Measurements from ENCODE around the gene PPP2R5C.

The PPP2R5C gene

DNA sequence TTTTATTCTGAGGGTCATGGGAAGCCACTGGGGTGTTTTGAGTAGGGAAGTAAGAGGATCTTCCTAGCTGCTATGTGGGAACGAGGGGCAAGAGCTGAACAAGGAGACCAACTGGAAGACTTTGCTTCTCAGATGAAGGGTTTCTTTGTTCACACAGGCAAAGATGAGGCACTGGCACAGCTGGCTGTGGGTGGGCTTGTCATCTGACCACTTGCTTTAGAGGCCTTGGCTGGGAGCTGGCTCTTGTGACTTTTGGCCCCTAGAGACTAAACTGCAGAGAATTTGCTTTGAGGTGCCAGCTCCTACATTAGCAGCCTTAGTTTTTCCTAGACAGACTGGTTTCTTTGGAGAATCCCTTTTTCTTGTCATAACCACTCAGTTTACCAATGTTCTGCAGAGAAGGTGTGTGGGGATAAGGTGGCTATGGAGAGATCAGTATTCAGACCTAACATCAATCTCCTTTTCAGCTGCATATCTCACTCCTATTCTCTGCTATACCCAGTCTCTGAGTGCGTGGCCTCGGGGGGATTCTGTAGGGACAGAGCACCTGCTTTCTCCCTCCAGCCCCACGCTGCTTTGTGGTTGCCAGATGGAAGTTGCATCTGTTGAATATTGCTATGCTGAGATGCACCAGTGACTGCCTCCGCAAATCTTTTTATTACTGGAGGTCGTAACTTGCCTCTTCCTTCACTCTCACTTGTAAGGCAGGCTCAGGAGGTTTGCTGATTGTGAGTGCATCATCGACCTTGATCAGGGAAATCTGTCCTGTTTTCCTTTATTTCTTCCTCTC lies 12.7 kb downstream of the PPP2R5C start:
- Histone ChIP-seq H3K36me3 (ENCODE audit: control insufficient read depth, low read length) (peaks cover 5% of the 10 kb centered on the region; the same call in 1 of the 2 replicates), H3K27me3 (ENCODE audit: control insufficient read depth, low read length) (no peaks in the 10 kb centered on the region), H3K4me2 (ENCODE audit: low read length) (peak overlapping the region; percentile 90), H3F3A (ENCODE audit: control insufficient read depth, insufficient read depth) (peaks cover 56% of the 10 kb centered on the region), H3K27ac (ENCODE audit: low read depth, low read length) (peak overlapping the region; percentile 98), H4K20me1 (ENCODE audit: control insufficient read depth, insufficient read depth, low read depth, low read length) (no peaks in the 10 kb centered on the region), H3K4me3 (ENCODE audit: low read length) (peak overlapping the region; percentile 62), H3K79me2 (ENCODE audit: control insufficient read depth, low read length) (peaks cover 23% of the 10 kb centered on the region), H3K9me2 (replicated peaks; ENCODE audit: control insufficient read depth, low read length) (no peaks in the 10 kb centered on the region), H3K9me3 (ENCODE audit: control insufficient read depth, insufficient read depth, low read length) (no peaks in the 10 kb centered on the region), H3K4me1 (ENCODE audit: control insufficient read depth, low read length) (peaks cover 86% of the 10 kb centered on the region)
- TF ChIP-seq, protein P1, sequence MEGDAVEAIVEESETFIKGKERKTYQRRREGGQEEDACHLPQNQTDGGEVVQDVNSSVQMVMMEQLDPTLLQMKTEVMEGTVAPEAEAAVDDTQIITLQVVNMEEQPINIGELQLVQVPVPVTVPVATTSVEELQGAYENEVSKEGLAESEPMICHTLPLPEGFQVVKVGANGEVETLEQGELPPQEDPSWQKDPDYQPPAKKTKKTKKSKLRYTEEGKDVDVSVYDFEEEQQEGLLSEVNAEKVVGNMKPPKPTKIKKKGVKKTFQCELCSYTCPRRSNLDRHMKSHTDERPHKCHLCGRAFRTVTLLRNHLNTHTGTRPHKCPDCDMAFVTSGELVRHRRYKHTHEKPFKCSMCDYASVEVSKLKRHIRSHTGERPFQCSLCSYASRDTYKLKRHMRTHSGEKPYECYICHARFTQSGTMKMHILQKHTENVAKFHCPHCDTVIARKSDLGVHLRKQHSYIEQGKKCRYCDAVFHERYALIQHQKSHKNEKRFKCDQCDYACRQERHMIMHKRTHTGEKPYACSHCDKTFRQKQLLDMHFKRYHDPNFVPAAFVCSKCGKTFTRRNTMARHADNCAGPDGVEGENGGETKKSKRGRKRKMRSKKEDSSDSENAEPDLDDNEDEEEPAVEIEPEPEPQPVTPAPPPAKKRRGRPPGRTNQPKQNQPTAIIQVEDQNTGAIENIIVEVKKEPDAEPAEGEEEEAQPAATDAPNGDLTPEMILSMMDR (IDR thresholded peaks at IDR 0.05; ENCODE audit: low read depth, low read length, poor library complexity, severe bottlenecking): no peak
- no peak for TF ChIP-seq EZH2phosphoT487 (IDR thresholded peaks at IDR 0.05; ENCODE audit: borderline replicate concordance, low read length)

DNA sequence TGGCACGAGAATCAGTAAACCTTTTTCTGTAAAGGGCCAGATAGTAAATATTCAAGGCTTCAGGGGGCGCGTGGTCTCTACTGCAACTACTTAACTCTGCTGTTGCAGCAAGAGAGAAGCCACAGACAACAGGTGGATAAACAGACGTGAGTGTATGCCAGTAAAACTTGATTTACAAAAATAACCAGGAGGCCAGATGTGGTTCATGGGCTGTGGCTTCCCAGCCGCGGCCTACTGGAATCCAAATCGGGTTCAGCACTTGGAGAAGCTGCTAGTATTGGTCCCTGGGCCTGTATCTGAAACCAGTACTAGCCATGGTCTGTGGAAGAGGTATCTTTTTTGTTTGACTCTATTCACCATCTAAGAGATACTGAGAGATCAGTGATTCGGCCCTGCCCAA lies 13.3 kb downstream of the PPP2R5C start:
- no peak for TF ChIP-seq EZH2phosphoT487 (IDR thresholded peaks at IDR 0.05; ENCODE audit: borderline replicate concordance, low read length)
- TF ChIP-seq, protein P1 (IDR thresholded peaks at IDR 0.05; ENCODE audit: low read depth, low read length, poor library complexity, severe bottlenecking): no peak
- H3K4me1 ChIP-seq (ENCODE audit: control insufficient read depth, low read length): peaks cover 84% of the 10 kb centered on the region
- no peaks in the 10 kb centered on the region for H3K9me3 ChIP-seq (ENCODE audit: control insufficient read depth, insufficient read depth, low read length)
- H3K4me2 ChIP-seq (ENCODE audit: low read length): peak overlapping the region; percentile 90
- H3K27me3 ChIP-seq (ENCODE audit: control insufficient read depth, low read length): no peaks in the 10 kb centered on the region
- peaks cover 23% of the 10 kb centered on the region for H3K79me2 ChIP-seq (ENCODE audit: control insufficient read depth, low read length)
- peaks cover 5% of the 10 kb centered on the region; the same call in 1 of the 2 replicates for H3K36me3 ChIP-seq (ENCODE audit: control insufficient read depth, low read length)
- H3K4me3 ChIP-seq (ENCODE audit: low read length): peak overlapping the region; percentile 62
- peaks cover 56% of the 10 kb centered on the region for H3F3A ChIP-seq (ENCODE audit: control insufficient read depth, insufficient read depth)
- H3K9me2 ChIP-seq (replicated peaks; ENCODE audit: control insufficient read depth, low read length): no peaks in the 10 kb centered on the region
- no peaks in the 10 kb centered on the region for H4K20me1 ChIP-seq (ENCODE audit: control insufficient read depth, insufficient read depth, low read depth, low read length)
- peak overlapping the region; percentile 98 for H3K27ac ChIP-seq (ENCODE audit: low read depth, low read length)

DNA sequence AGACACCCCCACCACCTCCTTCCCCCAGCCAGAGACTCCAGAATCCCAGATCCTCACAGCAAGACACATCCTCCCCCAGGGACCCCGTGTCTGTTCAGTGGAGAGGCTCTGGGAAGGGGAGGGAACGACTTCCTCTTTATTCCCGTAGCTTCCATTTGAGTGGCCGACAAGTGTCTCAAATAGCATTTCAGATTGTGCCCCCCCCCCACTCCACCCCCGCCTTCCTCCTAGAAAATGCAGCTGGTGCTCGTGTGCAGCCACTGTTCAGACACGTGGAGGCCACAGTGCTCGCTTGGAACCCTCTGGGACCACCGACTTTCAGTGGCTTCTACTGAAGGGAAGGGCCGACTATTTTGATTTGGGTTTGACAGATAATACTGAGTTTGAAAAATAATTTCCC lies 14.3 kb downstream of the PPP2R5C start:
- Histone ChIP-seq H3K9me3 (ENCODE audit: control insufficient read depth, insufficient read depth, low read length) (no peaks in the 10 kb centered on the region), H3K27ac (ENCODE audit: low read depth, low read length) (peak overlapping the region; percentile 98), H4K20me1 (ENCODE audit: control insufficient read depth, insufficient read depth, low read depth, low read length) (no peaks in the 10 kb centered on the region), H3F3A (ENCODE audit: control insufficient read depth, insufficient read depth) (peaks cover 54% of the 10 kb centered on the region), H3K4me1 (ENCODE audit: control insufficient read depth, low read length) (peaks cover 85% of the 10 kb centered on the region), H3K36me3 (ENCODE audit: control insufficient read depth, low read length) (peaks cover 5% of the 10 kb centered on the region; the same call in 1 of the 2 replicates), H3K79me2 (ENCODE audit: control insufficient read depth, low read length) (peaks cover 17% of the 10 kb centered on the region), H3K4me3 (ENCODE audit: low read length) (peak overlapping the region; percentile 62), H3K27me3 (ENCODE audit: control insufficient read depth, low read length) (peaks cover 3% of the 10 kb centered on the region; the same call in 1 of the 2 replicates), H3K4me2 (ENCODE audit: low read length) (peak overlapping the region; percentile 90), H3K9me2 (replicated peaks; ENCODE audit: control insufficient read depth, low read length) (no peaks in the 10 kb centered on the region)
- TF ChIP-seq EZH2phosphoT487 (IDR thresholded peaks at IDR 0.05; ENCODE audit: borderline replicate concordance, low read length): no peak
- TF ChIP-seq, protein P1 (IDR thresholded peaks at IDR 0.05; ENCODE audit: low read depth, low read length, poor library complexity, severe bottlenecking): peak; percentile 12

Measured in DOHH2 (cell line).